Ishikawa (cell line): ENCODE data around the gene MDH1B.

Source experiments
- CEBPB ChIP-seq: IDR thresholded peaks from 2 replicates; pipeline ENCODE4 v1.6.1; 2012
- CREB1 ChIP-seq: IDR thresholded peaks from 2 replicates; pipeline ENCODE4 v1.6.1; 2012; ENCODE audit warnings: low read depth
- EGR1 ChIP-seq: IDR thresholded peaks from 2 replicates; pipeline ENCODE4 v1.6.1; 2012
- EP300 ChIP-seq: IDR thresholded peaks from 2 replicates; pipeline ENCODE4 v1.6.1; 2012; ENCODE audit warnings: borderline replicate concordance
- FOXM1 ChIP-seq: IDR thresholded peaks from 2 replicates; pipeline ENCODE4 v1.6.1; 2012; ENCODE audit warnings: low read depth, borderline replicate concordance
- NFIC ChIP-seq: IDR thresholded peaks from 2 replicates; pipeline ENCODE4 v1.6.1; 2012
- RAD21 ChIP-seq: IDR thresholded peaks from 2 replicates; pipeline ENCODE4 v1.6.1; 2012; ENCODE audit warnings: low read depth
- REST ChIP-seq: IDR thresholded peaks from 2 replicates; pipeline ENCODE4 v1.6.1; 2012; ENCODE audit warnings: low read depth, mild to moderate bottlenecking
- TAF1 ChIP-seq: IDR thresholded peaks from 2 replicates; pipeline ENCODE4 v1.6.1; 2012; ENCODE audit warnings: low read depth, mild to moderate bottlenecking
- TCF12 ChIP-seq: IDR thresholded peaks from 2 replicates; pipeline ENCODE4 v1.6.1; 2012; ENCODE audit warnings: low read depth
- TEAD4 ChIP-seq: IDR thresholded peaks from 2 replicates; pipeline ENCODE4 v1.6.1; 2012
- YY1 ChIP-seq: IDR thresholded peaks from 2 replicates; pipeline ENCODE4 v1.6.1; 2012; ENCODE audit warnings: low read depth
- ZBTB7A ChIP-seq: IDR thresholded peaks from 2 replicates; pipeline ENCODE4 v1.6.1; 2012; ENCODE audit warnings: low read depth
- TF ChIP-seq, protein P1 (sequence below): IDR thresholded peaks from 2 replicates; pipeline ENCODE4 v1.6.1; 2012
- TF ChIP-seq, protein P2 (sequence below): IDR thresholded peaks from 2 replicates; pipeline ENCODE4 v1.6.1; 2012

The MDH1B gene

DNA sequence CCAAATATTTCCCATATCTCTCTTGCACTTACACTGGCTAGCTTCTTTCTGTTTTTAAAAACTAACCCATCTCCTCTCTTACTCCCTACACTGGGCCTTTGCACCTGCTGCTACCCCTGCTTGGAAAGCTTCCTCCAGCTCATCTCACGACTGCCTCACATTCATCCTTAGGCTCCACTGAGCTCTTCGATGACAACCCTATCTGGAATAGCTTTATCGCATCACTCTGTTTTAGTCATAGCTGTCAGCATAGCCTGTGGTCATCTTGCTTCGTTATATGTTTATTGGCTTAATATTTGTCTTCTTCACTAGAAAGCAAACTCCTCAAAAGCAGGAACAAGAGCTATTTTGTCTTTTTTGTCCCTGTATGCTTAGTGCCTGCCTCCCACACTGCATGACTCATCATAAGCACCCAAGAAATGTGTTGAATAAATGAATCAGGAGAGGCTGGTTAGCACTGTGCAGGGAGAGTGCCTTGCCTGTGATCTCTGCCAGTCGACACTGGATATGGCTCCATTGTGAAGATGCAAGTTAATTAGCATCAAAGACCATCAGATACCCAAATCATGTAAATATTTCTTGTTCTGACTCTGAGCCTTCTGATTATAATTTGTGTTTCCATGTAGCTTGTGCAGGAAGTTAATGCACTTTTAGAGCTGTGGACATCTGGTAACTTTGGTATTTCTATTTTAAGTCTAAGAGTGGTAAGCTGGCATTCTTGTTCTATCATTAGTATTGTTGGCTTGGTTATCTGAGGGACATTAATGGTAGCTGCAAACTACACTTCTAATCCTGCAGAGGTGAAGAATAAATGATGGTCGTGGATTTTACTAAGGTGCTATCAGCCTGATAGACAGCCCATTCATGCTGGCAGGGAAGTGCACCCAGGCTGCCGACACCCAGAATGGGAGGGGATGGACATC lies 36.6 kb downstream of the MDH1B start:
- TF ChIP-seq RAD21 (no peak), REST (no peak), ZBTB7A (no peak), TEAD4 (no peak), EGR1 (no peak), EP300 (no peak), YY1 (no peak), CEBPB (no peak), NFIC (no peak), TCF12 (no peak), FOXM1 (no peak), CREB1 (no peak), TAF1 (no peak)
- TF ChIP-seq, protein P1, sequence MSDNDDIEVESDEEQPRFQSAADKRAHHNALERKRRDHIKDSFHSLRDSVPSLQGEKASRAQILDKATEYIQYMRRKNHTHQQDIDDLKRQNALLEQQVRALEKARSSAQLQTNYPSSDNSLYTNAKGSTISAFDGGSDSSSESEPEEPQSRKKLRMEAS = no peak
- TF ChIP-seq, protein P2, sequence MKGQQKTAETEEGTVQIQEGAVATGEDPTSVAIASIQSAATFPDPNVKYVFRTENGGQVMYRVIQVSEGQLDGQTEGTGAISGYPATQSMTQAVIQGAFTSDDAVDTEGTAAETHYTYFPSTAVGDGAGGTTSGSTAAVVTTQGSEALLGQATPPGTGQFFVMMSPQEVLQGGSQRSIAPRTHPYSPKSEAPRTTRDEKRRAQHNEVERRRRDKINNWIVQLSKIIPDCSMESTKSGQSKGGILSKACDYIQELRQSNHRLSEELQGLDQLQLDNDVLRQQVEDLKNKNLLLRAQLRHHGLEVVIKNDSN = no peak

- TF ChIP-seq FOXM1 (no peak), REST (no peak)
These were observed 37.8 kb downstream of the MDH1B start for GRCh38 chr2:206727287-206727686.

DNA sequence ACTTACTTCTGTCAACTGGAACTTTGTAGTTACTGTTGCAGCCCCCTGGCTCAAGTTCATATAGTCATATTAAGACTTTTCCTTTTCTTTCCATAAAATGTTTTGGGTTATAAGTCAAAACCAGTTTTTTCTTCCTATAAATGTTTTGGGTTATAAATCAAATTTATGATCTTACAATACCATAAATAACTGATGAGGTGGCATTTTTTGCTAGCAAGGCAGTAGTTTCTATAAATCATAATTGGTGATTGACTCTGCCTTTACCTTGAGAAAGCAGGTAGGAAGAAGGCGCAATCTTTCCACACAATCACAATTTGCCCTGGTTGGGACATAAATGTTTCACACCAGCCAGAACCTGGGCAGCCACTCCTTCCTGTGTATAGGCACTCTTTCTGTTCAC lies 41.8 kb downstream of the MDH1B start:
- TF ChIP-seq NFIC (no peak), TCF12 (no peak), RAD21 (no peak), ZBTB7A (no peak), FOXM1 (no peak), REST (no peak), TAF1 (no peak)
- TF ChIP-seq, protein P2 = no peak

GRCh38 chr2:206721256-206721920 lies 43.7 kb downstream of the MDH1B start:
- TF ChIP-seq EGR1 (no peak), REST (no peak), TCF12 (no peak)
- TF ChIP-seq, protein P2 = no peak
